Astrocyte (in vitro differentiated cells and primary cell): Measurements from ENCODE around the gene TRAK2. TPM values are rescaled to one million over a fixed set of nuclear protein-coding genes. Genes with fewer than 3 reads are reported as not detected.
A peak's percentile ranks its signal among the peaks of the same experiment; 100 is the strongest.

Experiments used
- DNase-seq: peaks from one replicate; pipeline ENCODE4 v3.0.0-alpha.2; 2010; ENCODE audit warnings: low read depth
- FAIRE-seq: peaks from 2 replicates; lab custom pipeline; 2011; peaks lifted over from hg19 to GRCh38; lab: Jason Lieb, UNC
- H2AFZ ChIP-seq: 2 replicates; pipeline ENCODE4 v1.6.0; 2012; ENCODE audit warnings: low read depth, low read length, inconsistent platforms
- H3K27ac ChIP-seq: 2 replicates; pipeline ENCODE4 v1.5.1; 2011; ENCODE audit warnings: low read depth, low read length, inconsistent platforms
- H3K27me3 ChIP-seq: 2 replicates; pipeline ENCODE4 v1.6.0; 2011; ENCODE audit warnings: low read length, inconsistent platforms; ENCODE audit not compliant: insufficient read depth
- H3K36me3 ChIP-seq: 2 replicates; pipeline ENCODE4 v1.5.1; 2011; ENCODE audit warnings: low read length, inconsistent platforms; ENCODE audit not compliant: insufficient read depth
- H3K4me1 ChIP-seq: 2 replicates; pipeline ENCODE4 v1.5.1; 2011; ENCODE audit warnings: low read length, inconsistent platforms; ENCODE audit not compliant: insufficient read depth
- H3K4me2 ChIP-seq: 2 replicates; pipeline ENCODE4 v1.6.0; 2012; ENCODE audit warnings: low read length, inconsistent platforms
- H3K4me3 ChIP-seq: 2 replicates; pipeline ENCODE4 v1.5.1; 2011; ENCODE audit warnings: low read depth, mild to moderate bottlenecking, low read length, inconsistent platforms; ENCODE audit not compliant: insufficient read depth
- H3K79me2 ChIP-seq: 2 replicates; pipeline ENCODE4 v1.6.0; 2012; ENCODE audit warnings: mild to moderate bottlenecking, low read length, inconsistent platforms; ENCODE audit not compliant: insufficient read depth
- H3K9ac ChIP-seq: 2 replicates; pipeline ENCODE4 v1.6.0; 2012; ENCODE audit warnings: mild to moderate bottlenecking, low read length, inconsistent platforms
- H3K9me3 ChIP-seq: 2 replicates; pipeline ENCODE4 v1.5.1; 2012; ENCODE audit warnings: low read depth, mild to moderate bottlenecking, low read length, inconsistent platforms; ENCODE audit not compliant: insufficient read depth
- H4K20me1 ChIP-seq: 2 replicates; pipeline ENCODE4 v1.6.0; 2012; ENCODE audit warnings: low read length, inconsistent platforms; ENCODE audit not compliant: insufficient read depth
- H3K27ac Mint-ChIP-seq: one replicate; pipeline ENCODE4 v1.8.0; 2021; ENCODE audit warnings: mild to moderate bottlenecking, mixed read lengths; ENCODE audit not compliant: unreplicated experiment
- H3K27me3 Mint-ChIP-seq: one replicate; pipeline ENCODE4 v1.8.0; 2021; ENCODE audit warnings: low read depth, mixed read lengths; ENCODE audit not compliant: unreplicated experiment
- H3K36me3 Mint-ChIP-seq: one replicate; pipeline ENCODE4 v1.8.0; 2021; ENCODE audit warnings: low read depth, mixed read lengths; ENCODE audit not compliant: unreplicated experiment
- H3K4me1 Mint-ChIP-seq: one replicate; pipeline ENCODE4 v1.8.0; 2021; ENCODE audit warnings: low read depth, mixed read lengths; ENCODE audit not compliant: unreplicated experiment
- H3K4me3 Mint-ChIP-seq: one replicate; pipeline ENCODE4 v1.8.0; 2021; ENCODE audit warnings: mild to moderate bottlenecking, moderate library complexity, mixed read lengths; ENCODE audit not compliant: unreplicated experiment
- H3K9me3 Mint-ChIP-seq: one replicate; pipeline ENCODE4 v1.8.0; 2021; ENCODE audit warnings: mild to moderate bottlenecking, mixed read lengths; ENCODE audit not compliant: unreplicated experiment
- EZH2 ChIP-seq: IDR thresholded peaks from 2 replicates; pipeline ENCODE4 v1.6.1; 2012; ENCODE audit warnings: mild to moderate bottlenecking, low read length, inconsistent platforms; ENCODE audit not compliant: insufficient read depth
- total RNA-seq: library from RNA; stranded (reverse); gene quantifications from 2 replicates; pipeline ENCODE4 v1.2.1, GENCODE V29; 2021
- TF ChIP-seq, protein P1 (sequence below): IDR thresholded peaks from 2 replicates; pipeline ENCODE4 v1.5.1; 2011; ENCODE audit warnings: low read depth, mild to moderate bottlenecking, inconsistent platforms, low read length, moderate library complexity; ENCODE audit not compliant: insufficient read depth

The TRAK2 gene
- total RNA-seq, 1 donor from 2014 or later: 39.1 TPM

DNA sequence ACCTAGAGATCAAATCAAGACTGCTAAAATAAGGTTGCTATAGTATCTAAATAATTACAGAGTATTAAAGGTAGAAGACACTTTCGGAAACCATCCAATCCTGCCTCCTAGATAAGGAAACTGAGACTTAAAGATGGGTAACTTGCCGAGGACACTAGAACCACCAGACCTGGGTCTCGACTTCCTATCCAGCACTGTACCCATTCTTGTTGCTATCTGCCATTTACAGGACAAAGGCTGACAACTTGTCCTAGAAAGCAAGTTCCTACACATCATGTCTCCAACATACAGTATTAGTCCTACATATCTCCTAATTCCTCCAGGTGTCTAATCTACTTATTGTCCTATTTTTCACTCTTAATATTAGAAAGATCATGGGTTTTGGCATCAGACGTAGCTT, 37.7 kb downstream of the TRAK2 start:
- H3K4me3 ChIP-seq: no peak overlapping the region
- no peak overlapping the region for H3K4me3 Mint-ChIP-seq
- no peaks in the 10 kb centered on the region for H3K27me3 ChIP-seq
- peak overlapping the region; percentile 67 for H3K27ac Mint-ChIP-seq
- no peaks in the 10 kb centered on the region for H3K36me3 ChIP-seq
- H3K4me1 Mint-ChIP-seq: peaks cover 4% of the 10 kb centered on the region
- no peak for DNase-seq
- H3K36me3 Mint-ChIP-seq: peaks cover 8% of the 10 kb centered on the region
- H3K27ac ChIP-seq: no peak overlapping the region
- H2AFZ ChIP-seq: no peak overlapping the region
- no peaks in the 10 kb centered on the region for H3K27me3 Mint-ChIP-seq
- no peak for FAIRE-seq
- peaks cover 16% of the 10 kb centered on the region for H3K4me1 ChIP-seq
- no peak for TF ChIP-seq EZH2
- TF ChIP-seq, protein P1, sequence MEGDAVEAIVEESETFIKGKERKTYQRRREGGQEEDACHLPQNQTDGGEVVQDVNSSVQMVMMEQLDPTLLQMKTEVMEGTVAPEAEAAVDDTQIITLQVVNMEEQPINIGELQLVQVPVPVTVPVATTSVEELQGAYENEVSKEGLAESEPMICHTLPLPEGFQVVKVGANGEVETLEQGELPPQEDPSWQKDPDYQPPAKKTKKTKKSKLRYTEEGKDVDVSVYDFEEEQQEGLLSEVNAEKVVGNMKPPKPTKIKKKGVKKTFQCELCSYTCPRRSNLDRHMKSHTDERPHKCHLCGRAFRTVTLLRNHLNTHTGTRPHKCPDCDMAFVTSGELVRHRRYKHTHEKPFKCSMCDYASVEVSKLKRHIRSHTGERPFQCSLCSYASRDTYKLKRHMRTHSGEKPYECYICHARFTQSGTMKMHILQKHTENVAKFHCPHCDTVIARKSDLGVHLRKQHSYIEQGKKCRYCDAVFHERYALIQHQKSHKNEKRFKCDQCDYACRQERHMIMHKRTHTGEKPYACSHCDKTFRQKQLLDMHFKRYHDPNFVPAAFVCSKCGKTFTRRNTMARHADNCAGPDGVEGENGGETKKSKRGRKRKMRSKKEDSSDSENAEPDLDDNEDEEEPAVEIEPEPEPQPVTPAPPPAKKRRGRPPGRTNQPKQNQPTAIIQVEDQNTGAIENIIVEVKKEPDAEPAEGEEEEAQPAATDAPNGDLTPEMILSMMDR: no peak
- peaks cover 3% of the 10 kb centered on the region for H3K9me3 Mint-ChIP-seq
- no peaks in the 10 kb centered on the region for H3K9me3 ChIP-seq
- no peak overlapping the region for H3K9ac ChIP-seq
- peaks cover 17% of the 10 kb centered on the region for H4K20me1 ChIP-seq
- H3K4me2 ChIP-seq: peak overlapping the region; percentile 77
- H3K79me2 ChIP-seq: peaks cover 46% of the 10 kb centered on the region

DNA sequence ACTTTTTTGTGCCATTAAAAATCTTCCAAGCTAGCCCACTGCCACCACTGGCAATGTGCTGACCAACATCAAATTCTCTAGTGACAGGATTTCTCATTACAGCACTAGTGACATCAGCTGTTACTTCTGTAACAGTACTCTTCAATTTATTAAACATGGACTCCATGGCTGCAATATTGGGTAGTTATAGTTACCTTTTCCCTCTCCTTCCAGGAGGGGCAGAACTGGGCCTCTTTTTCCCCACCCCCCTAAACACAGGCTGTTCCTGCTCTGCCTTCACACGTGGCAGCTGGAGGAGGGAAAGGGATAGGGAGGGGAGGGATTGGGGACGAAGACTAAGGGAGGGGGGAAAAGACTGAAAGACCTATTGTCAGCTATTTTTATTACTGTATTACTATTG, 38.1 kb downstream of the TRAK2 start:
- H3K27me3 Mint-ChIP-seq: no peaks in the 10 kb centered on the region
- Histone ChIP-seq H3K79me2 (peaks cover 45% of the 10 kb centered on the region), H3K4me1 (peaks cover 16% of the 10 kb centered on the region), H2AFZ (no peak overlapping the region), H3K4me2 (no peak overlapping the region), H3K9me3 (no peaks in the 10 kb centered on the region), H3K36me3 (no peaks in the 10 kb centered on the region), H3K9ac (no peak overlapping the region), H3K27me3 (no peaks in the 10 kb centered on the region), H3K27ac (no peak overlapping the region), H3K4me3 (no peak overlapping the region), H4K20me1 (peaks cover 17% of the 10 kb centered on the region)
- FAIRE-seq (no peak), DNase-seq (no peak)
- TF ChIP-seq, protein P1: no peak
- TF ChIP-seq EZH2: no peak
- H3K4me3 Mint-ChIP-seq: no peak overlapping the region
- peaks cover 4% of the 10 kb centered on the region for H3K4me1 Mint-ChIP-seq
- no peak overlapping the region for H3K27ac Mint-ChIP-seq
- H3K9me3 Mint-ChIP-seq: peaks cover 3% of the 10 kb centered on the region
- peaks cover 8% of the 10 kb centered on the region for H3K36me3 Mint-ChIP-seq

DNA sequence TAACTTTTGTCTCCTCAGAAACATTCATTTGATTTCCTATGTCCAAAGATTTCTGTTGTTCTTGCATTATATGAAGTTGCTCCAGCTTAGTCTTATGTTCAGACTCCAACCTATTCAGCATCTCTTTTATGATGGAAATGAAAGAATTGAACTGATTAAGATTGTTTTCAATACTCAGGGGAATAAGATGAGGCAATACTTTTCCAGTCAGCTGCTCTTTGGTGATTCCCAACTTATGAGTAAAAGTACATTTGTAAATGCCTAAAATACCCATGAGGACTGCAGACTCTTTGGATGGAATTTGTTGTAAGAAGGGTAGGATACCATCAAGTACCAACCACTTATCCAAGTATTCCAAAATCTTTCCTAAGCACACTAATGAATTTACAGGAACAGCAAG, 39.8 kb downstream of the TRAK2 start:
- Histone ChIP-seq H2AFZ (no peak overlapping the region), H3K79me2 (peaks cover 41% of the 10 kb centered on the region), H3K4me1 (peaks cover 16% of the 10 kb centered on the region), H3K27ac (no peak overlapping the region), H3K36me3 (no peaks in the 10 kb centered on the region), H3K9me3 (no peaks in the 10 kb centered on the region), H4K20me1 (peaks cover 17% of the 10 kb centered on the region), H3K4me2 (no peak overlapping the region), H3K9ac (no peak overlapping the region), H3K27me3 (no peaks in the 10 kb centered on the region), H3K4me3 (no peak overlapping the region)
- Mint-ChIP-seq H3K36me3 (peaks cover 10% of the 10 kb centered on the region), H3K9me3 (peaks cover 3% of the 10 kb centered on the region), H3K27me3 (no peaks in the 10 kb centered on the region), H3K27ac (no peak overlapping the region), H3K4me1 (peaks cover 4% of the 10 kb centered on the region), H3K4me3 (no peak overlapping the region)
- no peak for TF ChIP-seq EZH2
- TF ChIP-seq, protein P1: no peak
- DNase-seq (no peak), FAIRE-seq (peak; percentile 32)
